A375 (cell line): ENCODE results near the gene C14orf119. TPM values are rescaled to one million over a fixed set of nuclear protein-coding genes. Genes with fewer than 3 reads are reported as not detected.

Experiments
- total RNA-seq: library from RNA; depleted of rRNA; stranded (reverse); fragments of >200 nt; shearing (Covaris generic); gene quantifications from 2 replicates; pipeline ENCODE4 v1.2.3, GENCODE V29; 2014; rRNA removed

Gene C14orf119
- total RNA-seq, result 29.7 and 29.8 TPM in 2 replicates

GRCh38 chr14:23095196-23096108, at the start of gene C14orf119:
C14orf119 (plus strand) TSS chr14:23095505; CDS start chr14:23097659, 2,154 bp downstream.

GRCh38 chr14:23056956-23057756, 38.1 kb upstream of the C14orf119 start, which contains the start of gene CDH24:
CDH24 (minus strand) TSS chr14:23057520; CDS start chr14:23055733, 1,787 bp downstream.

GRCh38 chr14:23094666-23095195, 574 bp upstream of the C14orf119 start, which contains the start of gene ACIN1:
ACIN1 (minus strand) TSS chr14:23095136; CDS start chr14:23095112, 24 bp downstream.

GRCh38 chr14:23104591-23105347, 9.5 kb downstream of the C14orf119 start, which contains the start of gene CIROP:
CIROP (minus strand) TSS chr14:23104989; CDS start chr14:23104920, 69 bp downstream.

GRCh38 chr14:23118506-23119362, 23.4 kb downstream of the C14orf119 start, which contains the start of gene CEBPE:
CEBPE (minus strand) TSS chr14:23119255; CDS start chr14:23119091, 164 bp downstream.

Other genes with a start within 250 kb of the C14orf119 start
- 17.8 and 19.9 TPM in 2 replicates for gene LRP10, start 223.8 kb upstream of the C14orf119 start, total RNA-seq
- 0.11 and 0.57 TPM in 2 replicates for gene REM2, start 212.3 kb upstream of the C14orf119 start, total RNA-seq
- gene RBM23, start 176.4 kb upstream of the C14orf119 start, total RNA-seq, result 65.1 and 69.1 TPM in 2 replicates
- gene PRMT5, start 166.1 kb upstream of the C14orf119 start, total RNA-seq, result 49.0 and 68.4 TPM in 2 replicates
- 58.1 and 61.4 TPM in 2 replicates for gene HAUS4, start 138.4 kb upstream of the C14orf119 start, total RNA-seq
- gene AJUBA, start 113.0 kb upstream of the C14orf119 start, total RNA-seq, result 63.6 and 64.3 TPM in 2 replicates
- gene C14orf93, start 85.4 kb upstream of the C14orf119 start, total RNA-seq, result 11.6 and 13.6 TPM in 2 replicates
- 184 and 201 TPM in 2 replicates for gene PSMB5, start 60.6 kb upstream of the C14orf119 start, total RNA-seq
- not detected in 2 replicates for gene PSMB11, start 53.3 kb upstream of the C14orf119 start, total RNA-seq
- gene CDH24, start 38.0 kb upstream of the C14orf119 start, total RNA-seq, result 7.8 and 8.1 TPM in 2 replicates
- 87.0 and 102 TPM in 2 replicates for gene ACIN1, start 369 bp upstream of the C14orf119 start, total RNA-seq
- gene CIROP, start 9.5 kb downstream of the C14orf119 start, total RNA-seq, result not detected in 2 replicates
- gene CEBPE, start 23.8 kb downstream of the C14orf119 start, total RNA-seq, result not detected in 2 replicates
- gene SLC7A8, start 88.2 kb downstream of the C14orf119 start, total RNA-seq, result 1.0 TPM in 1 of 2 replicates, not detected in the other
- not detected in 2 replicates for gene RNF212B, start 142.4 kb downstream of the C14orf119 start, total RNA-seq
- gene HOMEZ, start 190.6 kb downstream of the C14orf119 start, total RNA-seq, result 0.87 and 1.4 TPM in 2 replicates
- 1.9 and 2.3 TPM in 2 replicates for gene PPP1R3E, start 207.4 kb downstream of the C14orf119 start, total RNA-seq
- 16.5 and 29.4 TPM in 2 replicates for gene BCL2L2, start 211.3 kb downstream of the C14orf119 start, total RNA-seq
- gene PABPN1, start 226.0 kb downstream of the C14orf119 start, total RNA-seq, result 61.8 and 73.0 TPM in 2 replicates